PC-9 (cell line): ENCODE measurements around the gene UST.

Experiments used
- EZH2 ChIP-seq: fragments of 200-600 bp; sonication (generic); IDR thresholded peaks from 2 replicates; pipeline ENCODE4 v1.8.0; 2017; ENCODE audit warnings: antibody characterized with exemption, low read depth
- TF ChIP-seq, protein P1 (sequence below): fragments of 200-600 bp; sonication (generic); conservative IDR thresholded peaks from 2 replicates; pipeline ENCODE4 v1.6.1; 2017; ENCODE audit warnings: mixed run types, antibody characterized with exemption, mild to moderate bottlenecking, moderate library complexity

DNA sequence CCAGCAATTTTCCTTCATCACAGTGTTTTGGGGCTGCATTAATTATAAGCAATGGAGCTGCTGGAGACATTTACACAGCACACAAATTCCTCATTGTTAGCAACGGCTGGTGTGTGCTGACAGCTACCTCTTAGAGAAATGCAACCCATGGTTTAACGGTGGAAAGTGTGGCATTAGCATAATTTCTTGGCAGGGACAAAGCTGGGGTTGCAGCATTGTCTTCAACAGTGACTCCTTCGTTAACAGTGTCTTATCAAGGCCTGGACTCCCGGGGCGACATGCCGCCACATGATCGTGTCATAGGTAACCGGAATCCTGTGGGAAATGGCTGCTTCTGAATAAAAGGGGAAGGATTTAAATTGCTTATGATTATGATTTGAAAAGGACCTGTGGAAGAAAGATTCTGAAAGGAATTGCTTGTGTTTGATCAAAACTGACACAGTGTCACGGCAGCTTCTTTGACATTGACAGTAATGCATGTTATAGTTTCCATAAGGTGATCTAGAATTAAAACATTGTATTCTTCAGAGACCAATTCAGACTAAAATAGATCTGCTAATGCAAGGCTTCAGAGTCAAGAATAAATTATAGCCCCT lies 128.0 kb downstream of the UST start:
- TF ChIP-seq, protein P1, sequence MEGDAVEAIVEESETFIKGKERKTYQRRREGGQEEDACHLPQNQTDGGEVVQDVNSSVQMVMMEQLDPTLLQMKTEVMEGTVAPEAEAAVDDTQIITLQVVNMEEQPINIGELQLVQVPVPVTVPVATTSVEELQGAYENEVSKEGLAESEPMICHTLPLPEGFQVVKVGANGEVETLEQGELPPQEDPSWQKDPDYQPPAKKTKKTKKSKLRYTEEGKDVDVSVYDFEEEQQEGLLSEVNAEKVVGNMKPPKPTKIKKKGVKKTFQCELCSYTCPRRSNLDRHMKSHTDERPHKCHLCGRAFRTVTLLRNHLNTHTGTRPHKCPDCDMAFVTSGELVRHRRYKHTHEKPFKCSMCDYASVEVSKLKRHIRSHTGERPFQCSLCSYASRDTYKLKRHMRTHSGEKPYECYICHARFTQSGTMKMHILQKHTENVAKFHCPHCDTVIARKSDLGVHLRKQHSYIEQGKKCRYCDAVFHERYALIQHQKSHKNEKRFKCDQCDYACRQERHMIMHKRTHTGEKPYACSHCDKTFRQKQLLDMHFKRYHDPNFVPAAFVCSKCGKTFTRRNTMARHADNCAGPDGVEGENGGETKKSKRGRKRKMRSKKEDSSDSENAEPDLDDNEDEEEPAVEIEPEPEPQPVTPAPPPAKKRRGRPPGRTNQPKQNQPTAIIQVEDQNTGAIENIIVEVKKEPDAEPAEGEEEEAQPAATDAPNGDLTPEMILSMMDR = no peak
- no peak for TF ChIP-seq EZH2
